Fibroblast of pulmonary artery (primary cell): ENCODE results near the gene ADH4.

ENCODE experiments used
- DNase-seq: peaks from one replicate; pipeline ENCODE4 v3.0.0-alpha.2; 2010; ENCODE audit warnings: low read depth
- H3K4me3 ChIP-seq: replicated peaks from 2 replicates; pipeline ENCODE4 v1.5.1; 2011; ENCODE audit warnings: low read depth, mild to moderate bottlenecking, control low read depth, low read length, moderate library complexity
- TF ChIP-seq, protein P1 (sequence below): IDR thresholded peaks from 2 replicates; pipeline ENCODE4 v1.5.1; 2011; ENCODE audit warnings: mild to moderate bottlenecking, control low read depth, low read length, inconsistent platforms; ENCODE audit errors: missing control alignments

Gene ADH4

DNA sequence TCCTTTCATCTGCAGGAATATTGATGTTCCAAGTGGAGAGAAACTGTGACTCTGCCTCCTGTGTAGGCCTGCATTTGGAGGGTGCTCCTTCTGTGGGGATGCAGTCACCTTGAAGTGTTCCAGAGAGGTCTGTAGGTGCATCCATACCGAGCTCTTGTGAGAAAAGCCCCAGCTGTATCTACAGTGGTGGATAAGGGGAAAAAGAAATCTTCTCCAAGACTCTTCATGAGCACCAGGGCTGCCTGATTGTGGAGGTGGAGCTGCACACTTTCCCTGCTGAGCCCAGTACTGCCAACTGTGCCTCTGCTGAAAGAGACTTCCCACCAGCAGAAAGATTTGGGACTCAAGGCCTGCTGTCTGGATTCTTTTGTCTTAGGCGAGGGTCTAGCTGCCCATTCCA lies 35.1 kb upstream of the ADH4 start:
- TF ChIP-seq, protein P1, sequence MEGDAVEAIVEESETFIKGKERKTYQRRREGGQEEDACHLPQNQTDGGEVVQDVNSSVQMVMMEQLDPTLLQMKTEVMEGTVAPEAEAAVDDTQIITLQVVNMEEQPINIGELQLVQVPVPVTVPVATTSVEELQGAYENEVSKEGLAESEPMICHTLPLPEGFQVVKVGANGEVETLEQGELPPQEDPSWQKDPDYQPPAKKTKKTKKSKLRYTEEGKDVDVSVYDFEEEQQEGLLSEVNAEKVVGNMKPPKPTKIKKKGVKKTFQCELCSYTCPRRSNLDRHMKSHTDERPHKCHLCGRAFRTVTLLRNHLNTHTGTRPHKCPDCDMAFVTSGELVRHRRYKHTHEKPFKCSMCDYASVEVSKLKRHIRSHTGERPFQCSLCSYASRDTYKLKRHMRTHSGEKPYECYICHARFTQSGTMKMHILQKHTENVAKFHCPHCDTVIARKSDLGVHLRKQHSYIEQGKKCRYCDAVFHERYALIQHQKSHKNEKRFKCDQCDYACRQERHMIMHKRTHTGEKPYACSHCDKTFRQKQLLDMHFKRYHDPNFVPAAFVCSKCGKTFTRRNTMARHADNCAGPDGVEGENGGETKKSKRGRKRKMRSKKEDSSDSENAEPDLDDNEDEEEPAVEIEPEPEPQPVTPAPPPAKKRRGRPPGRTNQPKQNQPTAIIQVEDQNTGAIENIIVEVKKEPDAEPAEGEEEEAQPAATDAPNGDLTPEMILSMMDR, result no peak
- no peak overlapping the region for H3K4me3 ChIP-seq
- DNase-seq, result no peak

DNA sequence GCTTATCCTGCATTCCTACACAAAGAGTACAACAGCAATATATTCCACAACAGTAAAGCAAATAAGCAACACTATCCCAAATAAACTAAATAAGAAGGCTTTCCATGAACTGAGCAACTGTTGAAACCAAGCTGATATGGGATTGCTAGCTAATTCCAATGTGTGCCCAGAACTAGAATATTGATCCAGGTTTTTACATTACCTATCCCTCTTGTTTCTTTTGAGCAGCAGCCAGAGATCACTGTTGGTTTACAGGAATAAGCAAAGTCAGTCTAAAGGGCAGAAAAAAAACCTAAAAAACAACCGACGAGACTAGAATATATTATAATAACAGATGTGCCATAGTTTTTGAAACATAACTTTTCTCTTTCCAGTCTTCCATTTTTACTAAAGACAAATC lies 22.4 kb upstream of the ADH4 start:
- TF ChIP-seq, protein P1, result no peak

DNA sequence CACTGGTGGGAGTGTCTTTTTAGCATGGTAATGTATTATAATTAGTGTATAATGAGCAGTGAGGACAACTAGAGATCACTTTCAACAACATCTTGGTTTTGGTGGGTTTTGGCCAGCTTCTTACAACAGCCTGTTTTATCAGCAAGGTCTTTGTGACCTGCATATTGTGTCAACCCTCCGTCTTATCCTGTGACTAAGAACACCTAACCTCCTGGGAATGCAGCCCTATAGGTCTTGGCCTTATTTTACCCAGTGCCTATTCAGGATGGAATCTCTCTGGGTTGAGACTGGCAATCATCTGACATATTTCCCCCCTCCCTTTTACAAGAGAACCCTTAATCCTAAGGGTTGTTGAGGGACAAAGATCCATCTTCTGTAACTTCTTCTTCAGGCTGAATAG lies 21.9 kb upstream of the ADH4 start:
- no peak for DNase-seq
- TF ChIP-seq, protein P1, result no peak
- no peak overlapping the region for H3K4me3 ChIP-seq

More for the DNA sequence above, 22.4 kb upstream of the ADH4 start:
- DNase-seq, result no peak
- no peak overlapping the region for H3K4me3 ChIP-seq

DNA sequence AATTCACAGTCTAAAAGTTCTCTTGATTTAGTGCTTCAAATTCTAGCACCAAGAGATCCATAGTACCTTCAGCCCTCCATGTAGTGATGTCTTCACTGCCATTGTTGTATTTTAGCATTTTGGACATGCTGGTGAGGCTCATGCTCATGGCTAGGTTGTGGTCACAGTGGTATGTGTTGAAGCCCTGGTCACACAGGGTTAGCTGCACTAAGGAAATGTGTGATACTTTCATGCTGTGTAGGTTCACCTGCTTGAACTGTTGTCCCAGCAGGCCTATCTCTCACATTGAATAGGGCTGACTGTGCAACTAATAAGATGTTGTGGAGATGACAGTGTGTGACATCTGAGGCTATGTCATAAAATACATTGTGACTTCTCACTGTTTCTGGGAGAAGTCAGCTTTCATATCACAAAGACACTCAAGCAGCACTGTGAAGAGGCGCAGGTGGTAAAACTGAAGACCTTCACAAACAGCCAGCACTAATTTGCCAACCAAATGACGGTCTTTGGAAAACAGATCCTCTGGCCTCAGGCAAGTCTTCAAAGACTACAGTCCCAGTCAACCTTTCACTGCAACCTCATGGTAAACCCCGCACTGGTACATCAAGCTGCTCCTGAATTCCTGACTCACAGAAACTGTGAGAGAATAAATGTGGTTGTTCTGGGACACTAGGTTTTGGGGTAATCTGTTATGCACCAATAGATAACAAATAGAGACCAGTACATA lies 17.4 kb upstream of the ADH4 start:
- no peak for DNase-seq
- H3K4me3 ChIP-seq, result no peak overlapping the region

DNA sequence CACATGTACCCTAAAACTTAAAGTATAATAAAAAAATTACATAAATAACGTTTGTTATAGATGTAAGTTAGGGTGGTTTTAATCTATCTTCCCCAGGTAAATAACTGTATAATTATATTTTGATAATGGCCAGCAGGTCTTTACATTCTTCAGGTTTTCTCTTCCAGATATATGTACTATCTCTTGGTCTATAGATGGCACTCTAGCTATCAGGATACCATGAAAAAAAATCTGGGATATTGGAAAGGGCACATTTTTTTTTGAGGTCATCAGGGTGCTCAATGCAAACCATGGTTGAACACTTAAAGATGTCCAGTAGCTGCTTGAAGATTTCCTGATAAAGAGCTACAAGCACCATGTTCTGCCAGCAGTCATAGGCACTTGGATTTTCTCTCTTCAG lies 15.6 kb upstream of the ADH4 start:
- no peak for DNase-seq
- TF ChIP-seq, protein P1, result no peak
- no peak overlapping the region for H3K4me3 ChIP-seq

More for the DNA sequence above, 17.4 kb upstream of the ADH4 start:
- TF ChIP-seq, protein P1, result no peak

DNA sequence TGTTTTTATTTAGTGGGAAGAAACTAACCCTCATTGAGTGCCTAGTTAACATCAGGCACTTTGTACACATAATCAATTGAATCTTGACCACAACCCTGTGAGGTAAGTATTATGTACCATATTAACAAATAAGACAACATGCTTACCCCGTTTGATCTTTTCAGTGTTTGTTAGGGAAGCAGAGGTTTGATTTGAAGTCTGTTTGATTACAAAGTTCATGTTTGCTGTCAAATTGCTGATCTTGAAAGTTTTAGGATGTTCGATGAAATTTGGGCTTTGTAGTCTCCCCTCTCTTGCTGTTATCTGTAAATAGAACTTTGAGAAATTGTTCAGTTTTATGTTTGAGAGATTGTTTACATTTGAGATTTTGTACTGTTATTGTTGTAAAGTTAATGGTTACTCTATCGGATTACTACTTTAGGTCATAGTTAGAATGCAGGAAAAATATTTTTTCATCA lies 13.4 kb upstream of the ADH4 start:
- H3K4me3 ChIP-seq, result no peak overlapping the region
- TF ChIP-seq, protein P1, result no peak
- no peak for DNase-seq

DNA sequence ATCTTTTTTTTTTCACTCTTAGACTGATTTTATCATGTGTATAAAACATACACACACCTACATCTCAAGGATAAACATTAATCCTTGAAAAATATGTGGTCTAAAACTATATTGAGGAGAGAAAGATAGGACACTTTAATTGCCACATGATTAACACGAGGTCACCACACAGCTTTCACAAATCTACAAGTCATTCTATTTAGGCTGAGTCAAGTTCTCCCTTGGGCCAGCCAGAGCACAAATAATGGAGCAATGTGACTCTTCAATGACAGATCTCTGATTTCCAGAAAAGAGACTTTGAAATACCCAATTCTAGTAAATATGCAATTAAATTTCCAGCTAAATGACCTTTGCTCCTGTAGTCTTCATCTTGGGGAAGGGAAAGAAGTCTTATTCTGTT lies 12.9 kb upstream of the ADH4 start:
- DNase-seq, result no peak
- TF ChIP-seq, protein P1, result no peak
- no peak overlapping the region for H3K4me3 ChIP-seq
